Mesenteric fat pad (tissue), 1 donor: ENCODE measurements around the gene OLIG2. TPM values are rescaled to one million over a fixed set of nuclear protein-coding genes. Genes with fewer than 3 reads are reported as not detected.

Source experiments
- DNase-seq: peaks from one replicate; pipeline ENCODE4 v3.0.0-alpha.2; 2020; ENCODE audit warnings: low spot score
- long read RNA-seq: library from polyadenylated mRNA; unstranded; transcript quantifications from one replicate; pipeline ENCODE4 v2.0.0, GENCODE V29; 2020
- total RNA-seq: library from RNA; stranded (reverse); fragmentation: NEBNext Ultra II Directional; extraction: Animal tissue kit (Norgen Biotek cat#: 25700); gene quantifications from one replicate; pipeline ENCODE4 v1.2.1, GENCODE V29; 2021
- donor health status: DM: yes; HTN: yes; CAD: no.

OLIG2 gene
- not detected for total RNA-seq
- long read RNA-seq, result 0 reads

DNA sequence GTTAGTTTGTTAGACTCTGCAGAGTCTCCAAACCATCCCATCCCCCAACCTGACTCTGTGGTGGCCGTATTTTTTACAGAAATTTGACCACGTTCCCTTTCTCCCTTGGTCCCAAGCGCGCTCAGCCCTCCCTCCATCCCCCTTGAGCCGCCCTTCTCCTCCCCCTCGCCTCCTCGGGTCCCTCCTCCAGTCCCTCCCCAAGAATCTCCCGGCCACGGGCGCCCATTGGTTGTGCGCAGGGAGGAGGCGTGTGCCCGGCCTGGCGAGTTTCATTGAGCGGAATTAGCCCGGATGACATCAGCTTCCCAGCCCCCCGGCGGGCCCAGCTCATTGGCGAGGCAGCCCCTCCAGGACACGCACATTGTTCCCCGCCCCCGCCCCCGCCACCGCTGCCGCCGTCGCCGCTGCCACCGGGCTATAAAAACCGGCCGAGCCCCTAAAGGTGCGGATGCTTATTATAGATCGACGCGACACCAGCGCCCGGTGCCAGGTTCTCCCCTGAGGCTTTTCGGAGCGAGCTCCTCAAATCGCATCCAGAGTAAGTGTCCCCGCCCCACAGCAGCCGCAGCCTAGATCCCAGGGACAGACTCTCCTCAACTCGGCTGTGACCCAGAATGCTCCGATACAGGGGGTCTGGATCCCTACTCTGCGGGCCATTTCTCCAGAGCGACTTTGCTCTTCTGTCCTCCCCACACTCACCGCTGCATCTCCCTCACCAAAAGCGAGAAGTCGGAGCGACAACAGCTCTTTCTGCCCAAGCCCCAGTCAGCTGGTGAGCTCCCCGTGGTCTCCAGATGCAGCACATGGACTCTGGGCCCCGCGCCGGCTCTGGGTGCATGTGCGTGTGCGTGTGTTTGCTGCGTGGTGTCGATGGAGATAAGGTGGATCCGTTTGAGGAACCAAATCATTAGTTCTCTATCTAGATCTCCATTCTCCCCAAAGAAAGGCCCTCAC lies at the start of gene OLIG2:
TSS of gene OLIG2 (plus strand) at position 447 of the 954 bp plus-strand sequence. CDS start 928 bp downstream, outside the sequence.
- no peak for DNase-seq

- no peak for DNase-seq
These were observed 48.9 kb upstream of the OLIG2 start for GRCh38 chr21:32976791-32977190.

DNA sequence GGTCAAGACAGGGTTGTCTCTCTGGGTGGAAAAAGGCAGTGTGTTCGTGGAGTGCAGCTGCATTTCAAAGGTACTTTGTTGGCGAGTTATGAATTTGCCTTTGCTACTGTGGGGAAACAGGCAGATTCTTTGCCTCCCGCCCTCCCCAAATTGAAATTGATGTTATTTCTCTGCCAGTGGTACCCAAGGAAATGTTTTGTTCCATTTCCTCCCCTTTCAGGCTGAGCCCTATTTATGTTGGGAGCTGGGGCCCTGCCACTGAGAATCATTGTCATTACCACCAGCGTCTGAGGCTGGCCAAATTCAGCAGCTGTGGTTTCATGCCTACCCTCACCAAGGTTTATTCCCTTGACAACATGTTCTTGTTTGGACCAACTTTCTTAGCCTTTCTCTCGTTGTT lies 48.5 kb upstream of the OLIG2 start:
- no peak for DNase-seq

- DNase-seq, result no peak
These were observed 47.1 kb upstream of the OLIG2 start for GRCh38 chr21:32978331-32979270.

DNA sequence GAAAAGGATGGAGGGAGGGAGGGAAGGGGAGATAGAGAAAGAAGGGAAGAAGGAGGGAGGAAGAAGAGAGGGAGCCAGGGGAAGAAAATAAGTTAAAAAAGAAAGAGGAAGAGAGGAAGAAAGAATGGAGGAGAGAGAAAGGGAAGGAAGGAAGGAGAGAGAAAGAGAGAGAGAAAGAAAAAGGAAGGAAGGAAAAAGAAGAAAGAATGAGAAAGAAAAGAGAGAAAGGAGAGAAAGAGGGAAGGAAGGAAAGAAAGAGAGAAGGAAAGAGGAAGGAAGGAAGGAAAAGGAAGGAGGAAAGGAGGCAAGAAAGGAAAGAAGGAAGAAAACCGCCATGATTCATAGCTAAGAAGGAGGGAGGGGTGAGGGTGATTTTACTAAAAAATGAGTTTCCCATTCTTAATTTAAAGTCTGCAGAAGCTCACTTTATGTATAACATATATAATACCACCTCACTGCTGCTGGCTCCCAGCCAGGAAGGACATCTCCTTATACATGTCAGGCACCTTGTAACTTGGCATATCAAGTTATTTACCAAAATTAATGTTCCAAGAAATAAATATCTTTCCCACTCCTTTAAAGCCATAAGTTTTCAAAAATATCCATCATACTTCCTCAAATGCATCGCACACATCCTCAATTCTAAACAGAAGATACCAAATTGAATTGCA lies 46.0 kb upstream of the OLIG2 start:
- DNase-seq, result no peak

DNA sequence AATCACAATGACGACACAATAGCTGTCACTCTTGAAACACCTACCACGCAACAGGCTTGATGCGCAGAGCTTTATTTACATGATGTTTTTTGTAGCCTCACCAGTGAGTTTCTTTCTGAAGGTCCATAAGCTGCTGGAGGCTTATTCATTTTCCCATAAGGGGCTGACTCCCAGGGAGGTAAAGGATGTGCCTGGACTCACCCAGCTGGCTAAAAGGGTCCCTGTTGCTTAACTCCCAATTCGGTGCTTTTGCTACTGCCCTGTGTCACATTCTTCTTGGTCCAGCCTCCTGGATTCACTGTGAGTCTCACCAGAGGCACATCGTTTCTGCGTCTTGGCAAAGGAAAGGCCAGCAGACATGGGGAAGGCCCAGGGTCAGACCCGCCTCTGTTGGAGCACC lies 44.6 kb upstream of the OLIG2 start:
- no peak for DNase-seq

DNA sequence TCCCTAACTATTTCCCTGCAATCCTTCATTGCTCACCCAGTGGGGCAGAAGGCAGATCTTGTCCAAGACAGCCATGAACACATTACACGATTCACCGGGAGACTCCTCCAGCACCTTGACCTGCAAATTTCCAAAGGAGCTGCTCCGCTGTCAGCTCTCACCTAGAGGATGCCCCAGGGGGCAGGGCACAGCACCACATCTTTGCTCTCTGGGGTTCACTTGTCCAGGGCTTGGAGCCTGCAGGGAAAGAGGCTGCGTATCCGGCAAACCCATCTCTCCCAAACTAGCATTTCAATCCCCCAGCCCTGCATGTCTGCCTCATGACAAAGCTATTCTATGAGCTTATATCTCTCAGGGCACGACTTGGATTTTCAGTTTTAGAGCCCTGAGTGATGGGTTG lies 35.1 kb upstream of the OLIG2 start:
- no peak for DNase-seq

DNA sequence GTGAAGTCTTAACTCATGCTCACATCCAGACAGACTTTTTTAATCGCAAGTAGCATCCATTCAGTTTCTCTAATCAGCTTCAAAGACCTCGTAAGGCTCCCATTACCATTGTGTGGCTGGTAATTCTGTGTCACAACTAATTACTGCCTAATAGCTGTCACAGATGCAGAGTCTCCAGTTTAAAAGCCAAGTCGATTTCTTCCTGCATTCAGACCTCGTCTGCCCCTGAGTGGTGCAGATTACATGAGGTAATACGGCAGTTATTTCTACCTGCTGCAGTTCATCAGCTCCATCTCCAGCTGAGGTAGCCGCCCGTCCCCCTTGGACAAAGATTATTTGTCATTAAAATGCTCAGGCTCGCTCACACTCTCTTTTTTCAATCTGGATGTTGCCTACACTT lies 34.4 kb upstream of the OLIG2 start:
- DNase-seq, result no peak

DNA sequence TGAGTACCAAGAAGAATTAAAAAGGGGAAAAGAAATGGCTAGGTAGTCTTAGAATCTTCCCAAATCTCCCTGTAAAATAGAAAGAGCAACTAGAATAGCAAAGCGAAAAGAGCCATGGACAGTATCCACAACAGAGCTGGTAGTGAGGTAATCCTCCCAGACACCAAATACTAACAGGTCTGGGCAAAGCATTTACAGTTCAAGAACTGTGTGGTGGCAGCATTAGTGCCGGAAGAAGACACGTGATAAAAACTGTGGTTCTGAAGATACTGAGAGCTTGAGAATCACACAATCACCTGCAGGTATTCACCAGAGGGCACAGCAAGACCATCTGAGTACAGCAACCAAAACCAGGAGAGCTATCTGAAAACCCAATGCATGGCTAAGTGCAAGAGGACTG lies 31.8 kb upstream of the OLIG2 start:
- DNase-seq, result no peak

DNA sequence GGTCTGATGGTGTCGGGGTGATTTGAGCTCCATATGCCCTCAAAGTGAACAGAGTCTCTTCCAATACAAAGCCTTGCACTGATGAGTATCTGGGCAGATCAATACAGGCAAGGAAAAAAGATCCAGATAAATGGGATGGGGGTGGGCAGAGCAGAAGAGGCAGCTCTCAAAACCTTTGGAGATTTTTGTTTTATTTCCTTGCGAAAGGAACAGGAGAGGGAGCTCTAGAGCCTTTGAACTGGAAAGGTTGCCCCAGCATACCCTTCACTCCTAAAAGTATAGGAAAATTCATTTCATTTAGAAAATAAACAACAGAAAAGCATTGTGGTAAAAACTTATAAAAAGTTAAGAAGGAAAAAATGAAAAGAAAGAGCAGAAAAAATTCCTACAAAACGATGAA lies 31.4 kb upstream of the OLIG2 start:
- no peak for DNase-seq

DNA sequence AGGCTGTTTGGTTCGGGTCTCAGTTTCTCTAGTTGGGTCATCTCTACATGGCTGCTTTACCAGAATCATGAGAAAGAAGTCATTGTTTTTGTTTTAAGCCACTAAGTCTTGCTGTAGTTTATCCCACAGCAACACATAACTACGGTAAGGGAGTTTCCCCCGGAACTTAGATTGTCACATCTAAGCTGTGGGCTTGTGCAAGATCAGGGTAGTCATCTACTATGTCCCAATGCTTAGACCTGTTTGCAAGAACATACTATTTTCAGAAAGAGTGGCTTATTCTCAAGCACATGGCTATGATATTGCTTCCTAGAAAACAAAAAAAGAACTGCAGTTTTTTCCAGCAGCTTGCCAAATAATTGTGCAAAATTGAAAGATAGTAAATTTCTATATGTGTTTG lies 18.0 kb upstream of the OLIG2 start:
- no peak for DNase-seq

DNA sequence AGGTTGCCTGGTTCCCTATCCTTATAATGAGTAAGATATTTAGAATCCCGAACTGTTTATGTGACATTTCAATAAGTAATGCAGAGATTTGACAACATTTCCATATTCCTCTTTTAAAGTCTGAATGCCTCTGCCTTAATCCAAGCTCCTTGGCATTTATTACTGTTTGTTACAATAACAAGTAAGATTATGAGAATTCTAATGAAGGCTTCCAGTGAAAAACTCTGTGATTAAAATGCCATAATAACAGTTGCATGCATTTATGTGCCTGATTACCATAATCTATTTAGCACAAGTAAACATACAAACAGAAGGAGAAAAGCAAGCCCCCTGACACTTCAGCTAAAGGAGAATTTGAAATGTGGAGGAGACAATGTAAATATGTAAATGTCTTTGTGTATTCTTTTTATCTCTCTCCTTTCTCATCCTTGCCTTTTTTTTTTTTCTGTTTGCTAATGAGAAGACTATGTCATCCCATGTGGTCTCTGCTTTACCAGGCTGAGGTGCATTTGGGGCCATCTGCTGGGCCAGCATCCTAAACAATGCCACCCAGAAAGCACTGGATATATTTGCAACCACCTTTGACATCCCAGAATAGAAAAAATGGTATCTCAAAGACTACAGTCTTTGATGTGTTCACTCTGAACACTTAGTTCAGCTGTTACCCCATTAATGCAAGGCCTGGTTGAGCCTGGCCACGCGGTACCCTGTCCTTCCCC lies 17.2 kb upstream of the OLIG2 start:
- no peak for DNase-seq

- no peak for DNase-seq
These were observed 14.8 kb upstream of the OLIG2 start for GRCh38 chr21:33010931-33011330.

DNA sequence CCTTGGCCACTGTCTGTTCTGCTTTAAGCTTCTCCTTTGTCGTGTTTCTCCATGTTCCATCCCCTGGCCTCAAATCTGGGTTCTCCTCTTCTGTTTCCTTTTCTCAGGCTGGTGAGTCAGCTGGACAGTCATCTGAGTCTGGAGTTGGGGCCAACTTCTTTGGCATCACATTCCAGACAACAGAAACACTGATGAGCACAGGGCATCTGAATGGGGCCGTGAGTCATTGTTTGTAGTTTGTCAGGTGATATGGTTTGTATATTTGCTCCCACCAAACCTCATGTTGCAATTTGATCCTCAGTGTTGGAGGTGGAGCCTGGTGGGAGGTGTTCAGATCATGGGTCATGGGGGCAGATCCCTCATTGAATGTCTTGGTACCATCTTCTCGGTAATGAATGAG lies 14.3 kb upstream of the OLIG2 start:
- DNase-seq, result no peak

DNA sequence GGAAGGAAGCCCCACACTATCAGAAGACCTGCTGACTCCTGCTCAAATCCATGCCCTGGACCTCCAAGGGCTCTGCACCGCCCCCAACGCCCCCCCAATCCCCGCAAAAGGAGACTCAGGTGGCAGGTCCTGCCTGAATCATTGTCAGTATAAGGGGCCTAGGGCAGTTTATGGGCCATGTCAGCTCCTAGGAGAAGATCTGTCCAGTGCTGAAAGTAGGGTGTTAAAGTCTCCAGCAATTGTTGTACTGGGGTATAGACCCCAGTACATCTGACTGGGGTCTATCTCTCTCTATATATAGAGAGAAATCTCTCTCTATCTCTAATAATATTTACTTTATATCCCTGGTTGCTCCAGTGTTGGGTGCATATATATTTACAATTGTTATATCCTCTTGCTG lies 12.1 kb upstream of the OLIG2 start:
- DNase-seq, result no peak

GRCh38 chr21:33014331-33014730 lies 11.4 kb upstream of the OLIG2 start:
- DNase-seq, result no peak

GRCh38 chr21:33015096-33015495 lies 10.6 kb upstream of the OLIG2 start:
- no peak for DNase-seq

GRCh38 chr21:33015756-33016155 lies 10.0 kb upstream of the OLIG2 start:
- DNase-seq, result no peak

DNA sequence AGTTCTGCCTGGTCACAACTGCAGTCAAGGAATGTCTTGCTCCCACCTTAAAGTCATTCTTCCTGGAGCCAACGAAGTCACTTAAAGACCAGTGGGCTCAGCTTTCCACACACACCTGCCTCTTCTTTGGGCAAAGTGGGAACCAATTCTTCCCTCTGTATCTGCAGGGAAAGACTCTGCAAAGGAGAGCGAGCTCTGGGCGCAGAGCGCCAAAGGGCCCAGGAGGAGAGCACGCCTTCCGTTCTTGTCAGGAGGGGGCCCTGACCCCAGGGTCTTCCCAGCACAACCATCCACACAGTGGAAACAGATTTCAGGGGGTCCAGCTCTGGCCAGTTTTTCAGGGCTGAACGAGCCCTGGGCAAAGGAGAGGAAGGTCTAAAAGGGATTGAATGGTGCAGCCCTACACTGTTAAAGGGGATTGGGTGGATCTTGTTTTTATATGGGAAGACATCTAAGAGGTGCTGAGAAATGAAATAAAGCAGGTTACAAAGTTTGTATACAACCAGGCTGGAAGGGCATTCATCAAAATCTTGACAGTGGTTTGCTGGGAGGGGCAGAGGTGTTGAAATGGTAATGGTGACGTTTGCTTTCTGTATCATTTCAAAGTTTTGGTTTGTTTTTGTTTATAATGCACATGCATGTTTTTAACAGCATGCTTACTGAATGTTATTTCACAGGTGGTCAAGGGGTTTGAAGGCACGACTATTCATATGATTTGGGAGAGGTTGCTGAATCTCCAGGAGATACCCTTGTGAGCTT lies 6.8 kb upstream of the OLIG2 start:
- no peak for DNase-seq

GRCh38 chr21:33019516-33019884 lies 6.2 kb upstream of the OLIG2 start:
- no peak for DNase-seq
